Measurements from ENCODE around the gene JAZF1. TPM values are rescaled to one million over a fixed set of nuclear protein-coding genes. Genes with fewer than 3 reads are reported as not detected.

JAZF1 gene
- total RNA-seq, 4 donors from 2014 or later: 1.6 to 8.6 (median 5.3) TPM

GRCh38 chr7:28125431-28126409 lies 54.9 kb downstream of the JAZF1 start:
- intact Hi-C loops (cut with DNase I; ENCODE audit: low total_unique reads): no loop called here
- Histone ChIP-seq H3K36me3 (no peaks in the 10 kb centered on the region), H3K9me3 (no peaks in the 10 kb centered on the region), H3K27ac (peak overlapping the region in 1 of 4 donors; percentile 6), H3K4me3 (no peak overlapping the region), H3K4me1 (peaks cover 0 to 7% of the 10 kb centered on the region in 2 donors), H3K27me3 (no peaks in the 10 kb centered on the region)
- TF ChIP-seq CTCF (IDR thresholded peaks at IDR 0.05 in 4 of 5, conservative IDR thresholded peaks at IDR 0.05 in 1 of 5) (no peak), POLR2A (IDR thresholded peaks at IDR 0.05) (no peak)
- peak; percentile 42 to 58 for ATAC-seq
- DNase-seq: peak in 1 of 2 donors; percentile 27
- in situ Hi-C loops (cut with MboI; ENCODE audit: low sequenced_read_pairs in 4 of 4): no loop called here

- in situ Hi-C loops (cut with MboI; ENCODE audit: low sequenced_read_pairs in 4 of 4) (no loop called here), intact Hi-C loops (cut with DNase I; ENCODE audit: low total_unique reads) (no loop called here)
- no peak for DNase-seq
- no peaks in the 10 kb centered on the region for H3K9me3 ChIP-seq
- no peaks in the 10 kb centered on the region for H3K36me3 ChIP-seq
- no peak for ATAC-seq
- peaks cover 0 to 7% of the 10 kb centered on the region in 2 donors for H3K4me1 ChIP-seq
- H3K4me3 ChIP-seq: no peak overlapping the region
- no peak overlapping the region for H3K27ac ChIP-seq
- TF ChIP-seq POLR2A (IDR thresholded peaks at IDR 0.05) (no peak), CTCF (IDR thresholded peaks at IDR 0.05 in 4 of 5, conservative IDR thresholded peaks at IDR 0.05 in 1 of 5) (no peak)
- no peaks in the 10 kb centered on the region for H3K27me3 ChIP-seq
Observed at GRCh38 chr7:28124413-28124812, 56.2 kb downstream of the JAZF1 start.

GRCh38 chr7:28123752-28124151 lies 56.8 kb downstream of the JAZF1 start:
- no peak for TF ChIP-seq CTCF (IDR thresholded peaks at IDR 0.05 in 4 of 5, conservative IDR thresholded peaks at IDR 0.05 in 1 of 5)
- Histone ChIP-seq H3K4me1 (peaks cover 0 to 7% of the 10 kb centered on the region in 2 donors), H3K27ac (no peak overlapping the region), H3K4me3 (no peak overlapping the region), H3K27me3 (no peaks in the 10 kb centered on the region), H3K36me3 (no peaks in the 10 kb centered on the region), H3K9me3 (no peaks in the 10 kb centered on the region)
- intact Hi-C loops (cut with DNase I; ENCODE audit: low total_unique reads): no loop called here
- no peak for ATAC-seq
- DNase-seq: no peak
- in situ Hi-C loops (cut with MboI; ENCODE audit: low sequenced_read_pairs in 4 of 4): no loop called here

- H3K27me3 ChIP-seq: no peaks in the 10 kb centered on the region
- no peak overlapping the region for H3K4me3 ChIP-seq
- H3K4me1 ChIP-seq: peaks cover 0 to 7% of the 10 kb centered on the region in 2 donors
- ATAC-seq: no peak
- in situ Hi-C loops (cut with MboI; ENCODE audit: low sequenced_read_pairs in 4 of 4) (no loop called here), intact Hi-C loops (cut with DNase I; ENCODE audit: low total_unique reads) (no loop called here)
- no peaks in the 10 kb centered on the region for H3K9me3 ChIP-seq
- H3K27ac ChIP-seq: no peak overlapping the region
- H3K36me3 ChIP-seq: no peaks in the 10 kb centered on the region
- DNase-seq: no peak
- TF ChIP-seq POLR2A (IDR thresholded peaks at IDR 0.05): no peak
- TF ChIP-seq CTCF (IDR thresholded peaks at IDR 0.05 in 4 of 5, conservative IDR thresholded peaks at IDR 0.05 in 1 of 5): no peak
Observed at GRCh38 chr7:28121496-28121895, 59.1 kb downstream of the JAZF1 start.
